Fibroblast of lung (primary cell): Measurements from ENCODE around the gene STARD9. TPM values are rescaled to one million over a fixed set of nuclear protein-coding genes. Genes with fewer than 3 reads are reported as not detected.

Experiments used
- DNase-seq, 2 donors: peaks; one replicate each; pipeline versions ENCODE4 v3.0.0 to v3.0.0-alpha.2; 2010; ENCODE audit warnings: low read depth in 2 of 2
- H2AFZ ChIP-seq: 2 replicates; pipeline ENCODE4 v1.5.1; 2012; ENCODE audit warnings: low read length, control low read depth, inconsistent platforms
- H3K27ac ChIP-seq: 2 replicates; pipeline ENCODE4 v1.5.1; 2011; ENCODE audit warnings: low read length, control low read depth; ENCODE audit not compliant: insufficient read depth
- H3K27me3 ChIP-seq: 2 replicates; pipeline ENCODE4 v1.5.1; 2011; ENCODE audit warnings: mild to moderate bottlenecking, low read length; ENCODE audit not compliant: control insufficient read depth, insufficient read depth
- H3K36me3 ChIP-seq: 2 replicates; pipeline ENCODE4 v1.5.1; 2011; ENCODE audit warnings: low read length; ENCODE audit not compliant: control insufficient read depth, insufficient read depth
- H3K4me1 ChIP-seq: 2 replicates; pipeline ENCODE4 v1.5.1; 2011; ENCODE audit warnings: low read length; ENCODE audit not compliant: control insufficient read depth, insufficient read depth; ENCODE audit errors: extremely low read depth
- H3K4me2 ChIP-seq: 2 replicates; pipeline ENCODE4 v1.5.1; 2011; ENCODE audit warnings: low read length, control low read depth; ENCODE audit not compliant: insufficient read depth; ENCODE audit errors: extremely low read depth
- H3K4me3 ChIP-seq, 4 experiments: fragments of 200-600 bp in 1 of 4; sonication (generic) in 1 of 4; replicated peaks in 1 of 4; 2 replicates each; pipeline ENCODE4 v1.5.1; 2011 to 2016; ENCODE audit warnings: low read length in 4 of 4, low read depth in 3 of 4, mild to moderate bottlenecking in 3 of 4, control low read depth in 2 of 4, inconsistent platforms in 1 of 4, mixed read lengths in 1 of 4; ENCODE audit not compliant: insufficient read depth in 1 of 4; ENCODE audit errors: control extremely low read depth in 1 of 4
- H3K79me2 ChIP-seq: 2 replicates; pipeline ENCODE4 v1.5.1; 2012; ENCODE audit warnings: mild to moderate bottlenecking, low read length, inconsistent platforms; ENCODE audit not compliant: control insufficient read depth, insufficient read depth
- H3K9ac ChIP-seq: 2 replicates; pipeline ENCODE4 v1.5.1; 2011; ENCODE audit warnings: mild to moderate bottlenecking, low read length, control low read depth; ENCODE audit not compliant: insufficient read depth
- H3K9me3 ChIP-seq: 2 replicates; pipeline ENCODE4 v1.5.1; 2012; ENCODE audit warnings: low read depth, low read length; ENCODE audit not compliant: control insufficient read depth, insufficient read depth
- H4K20me1 ChIP-seq: 2 replicates; pipeline ENCODE4 v1.5.1; 2011; ENCODE audit warnings: low read length; ENCODE audit not compliant: control insufficient read depth, insufficient read depth; ENCODE audit errors: extremely low read depth
- EZH2 ChIP-seq: IDR thresholded peaks from 2 replicates; pipeline ENCODE4 v1.5.1; 2012; ENCODE audit warnings: low read length, control low read depth, mild to moderate bottlenecking; ENCODE audit errors: missing control alignments
- polyA plus RNA-seq, 2 donors: library from polyadenylated mRNA; depleted of rRNA in 1 of 2; stranded (reverse) in 1 of 2; unstranded in 1 of 2; fragments of >200 nt; gene quantifications; 2 replicates each; pipeline ENCODE4 v1.2.1, GENCODE V29; 2011 to 2012; ENCODE audit warnings: missing spikeins in 1 of 2
- total RNA-seq: library from RNA; depleted of rRNA; stranded (reverse); fragments of >200 nt; gene quantifications from 2 replicates; pipeline ENCODE4 v1.2.1, GENCODE V29; 2014
- TF ChIP-seq, protein P1 (sequence below), 2 donors: IDR thresholded peaks in 1 of 2; conservative IDR thresholded peaks in 1 of 2; 1 replicate in 1 of 2; 2 replicates in 1 of 2; pipeline ENCODE4 v1.5.1; 2011 to 2012; ENCODE audit warnings: low read length in 2 of 2, control low read depth in 1 of 2, inconsistent platforms in 1 of 2, low read depth in 1 of 2, mild to moderate bottlenecking in 1 of 2

Gene STARD9
- total and polyA plus RNA-seq, 2 donors (not counting 1 experiment from before 2014, with no cell fraction given) = 2.5 to 8.3 TPM

- TF ChIP-seq, protein P1, sequence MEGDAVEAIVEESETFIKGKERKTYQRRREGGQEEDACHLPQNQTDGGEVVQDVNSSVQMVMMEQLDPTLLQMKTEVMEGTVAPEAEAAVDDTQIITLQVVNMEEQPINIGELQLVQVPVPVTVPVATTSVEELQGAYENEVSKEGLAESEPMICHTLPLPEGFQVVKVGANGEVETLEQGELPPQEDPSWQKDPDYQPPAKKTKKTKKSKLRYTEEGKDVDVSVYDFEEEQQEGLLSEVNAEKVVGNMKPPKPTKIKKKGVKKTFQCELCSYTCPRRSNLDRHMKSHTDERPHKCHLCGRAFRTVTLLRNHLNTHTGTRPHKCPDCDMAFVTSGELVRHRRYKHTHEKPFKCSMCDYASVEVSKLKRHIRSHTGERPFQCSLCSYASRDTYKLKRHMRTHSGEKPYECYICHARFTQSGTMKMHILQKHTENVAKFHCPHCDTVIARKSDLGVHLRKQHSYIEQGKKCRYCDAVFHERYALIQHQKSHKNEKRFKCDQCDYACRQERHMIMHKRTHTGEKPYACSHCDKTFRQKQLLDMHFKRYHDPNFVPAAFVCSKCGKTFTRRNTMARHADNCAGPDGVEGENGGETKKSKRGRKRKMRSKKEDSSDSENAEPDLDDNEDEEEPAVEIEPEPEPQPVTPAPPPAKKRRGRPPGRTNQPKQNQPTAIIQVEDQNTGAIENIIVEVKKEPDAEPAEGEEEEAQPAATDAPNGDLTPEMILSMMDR (conservative IDR thresholded peaks at IDR 0.05 in 1 of 2, IDR thresholded peaks at IDR 0.05 in 1 of 2; ENCODE audit: low read depth in 1 of 2, low read length in 2 of 2) = no peak
- TF ChIP-seq EZH2 = no peak
- Histone ChIP-seq H4K20me1 (no peaks in the 10 kb centered on the region), H3K36me3 (peaks cover 44% of the 10 kb centered on the region), H3K4me3 (no peak overlapping the region), H3K27ac (no peak overlapping the region), H3K9me3 (no peaks in the 10 kb centered on the region), H3K4me2 (no peak overlapping the region), H3K9ac (no peak overlapping the region), H3K79me2 (no peaks in the 10 kb centered on the region), H3K4me1 (no peaks in the 10 kb centered on the region), H2AFZ (no peak overlapping the region), H3K27me3 (no peaks in the 10 kb centered on the region)
- no peak for DNase-seq
These were observed 153.2 kb downstream of the STARD9 start for GRCh38 chr15:42728560-42728959.

DNA sequence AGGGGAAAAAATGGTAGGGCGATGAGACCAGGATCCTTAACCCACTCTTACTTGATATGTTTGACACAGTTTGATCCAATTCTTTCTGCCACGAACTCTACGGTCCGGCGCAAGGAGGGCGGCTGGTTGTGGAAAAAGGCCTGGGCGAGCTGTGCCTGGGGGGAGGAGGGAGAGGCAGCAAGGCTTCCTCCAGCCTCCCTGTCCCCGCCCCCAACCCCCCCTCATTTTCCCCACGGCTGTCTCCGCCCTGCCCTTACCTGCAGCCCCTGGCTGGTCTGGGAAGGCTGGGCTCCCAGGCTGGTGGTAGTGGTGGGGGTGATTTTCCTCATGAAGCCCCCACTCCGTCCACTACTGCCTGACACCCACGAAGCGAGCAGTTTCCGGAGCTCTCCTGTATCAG, 153.6 kb downstream of the STARD9 start:
- no peak for DNase-seq
- Histone ChIP-seq H3K4me1 (no peaks in the 10 kb centered on the region), H3K36me3 (peaks cover 46% of the 10 kb centered on the region), H3K27ac (no peak overlapping the region), H3K4me2 (no peak overlapping the region), H3K4me3 (no peak overlapping the region), H2AFZ (no peak overlapping the region), H3K79me2 (no peaks in the 10 kb centered on the region), H3K27me3 (no peaks in the 10 kb centered on the region), H4K20me1 (no peaks in the 10 kb centered on the region), H3K9ac (no peak overlapping the region), H3K9me3 (no peaks in the 10 kb centered on the region)
- no peak for TF ChIP-seq EZH2
- TF ChIP-seq, protein P1 (conservative IDR thresholded peaks at IDR 0.05 in 1 of 2, IDR thresholded peaks at IDR 0.05 in 1 of 2; ENCODE audit: low read depth in 1 of 2, low read length in 2 of 2) = no peak

DNA sequence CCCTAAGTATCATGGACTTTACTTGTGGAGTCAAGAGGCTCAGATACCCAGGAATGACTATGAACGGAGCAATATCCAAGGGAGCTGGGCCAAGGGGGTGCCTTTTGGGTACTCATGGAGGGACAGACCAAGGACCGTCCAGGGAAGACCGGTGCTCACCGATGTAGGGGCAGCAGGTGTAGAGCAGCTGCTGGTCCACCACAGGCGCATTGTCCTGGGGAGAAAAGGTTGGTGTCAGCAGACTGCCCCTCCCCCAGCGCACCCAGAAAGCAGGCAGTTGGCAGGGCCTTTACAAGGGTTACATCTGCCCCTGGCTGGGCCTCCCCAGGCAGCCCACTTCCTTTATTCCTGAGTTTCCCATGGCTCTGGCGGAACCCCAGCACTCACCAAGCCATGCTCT, 154.0 kb downstream of the STARD9 start:
- Histone ChIP-seq H3K4me1 (no peaks in the 10 kb centered on the region), H3K27ac (no peak overlapping the region), H3K4me3 (no peak overlapping the region), H2AFZ (no peak overlapping the region), H3K36me3 (peaks cover 47% of the 10 kb centered on the region), H3K27me3 (no peaks in the 10 kb centered on the region), H3K4me2 (no peak overlapping the region), H3K9ac (no peak overlapping the region), H3K9me3 (no peaks in the 10 kb centered on the region), H4K20me1 (no peaks in the 10 kb centered on the region), H3K79me2 (no peaks in the 10 kb centered on the region)
- no peak for DNase-seq
- no peak for TF ChIP-seq EZH2
- TF ChIP-seq, protein P1 (conservative IDR thresholded peaks at IDR 0.05 in 1 of 2, IDR thresholded peaks at IDR 0.05 in 1 of 2; ENCODE audit: low read depth in 1 of 2, low read length in 2 of 2) = no peak
